ENCODE results near the gene RPL37.
"Not testable (repeated sequence)": the region's sequence is repeated elsewhere in the genome, so short reads cannot be mapped to it uniquely, and the experiment has no call there.

The RPL37 gene

GRCh38 chr5:40790947-40791593, 44.0 kb downstream of the RPL37 start:
- ChIA-PET POLR2A (no interaction called here), CTCF (interaction anchor here (0.9 kb wide), 1 partner anchor 35 kb away, joined by 3 read pairs; no protein-coding TSS in a partner anchor)
- no peak for TF ChIP-seq CTCF (IDR thresholded peaks at IDR 0.05; ENCODE audit: insufficient read depth, low read length, missing control alignments)
- no peak for DNase-seq (ENCODE audit: low read depth, low spot score)
- H3K4me3 ChIP-seq (ENCODE audit: low read depth, low read length) = no peak overlapping the region

DNA sequence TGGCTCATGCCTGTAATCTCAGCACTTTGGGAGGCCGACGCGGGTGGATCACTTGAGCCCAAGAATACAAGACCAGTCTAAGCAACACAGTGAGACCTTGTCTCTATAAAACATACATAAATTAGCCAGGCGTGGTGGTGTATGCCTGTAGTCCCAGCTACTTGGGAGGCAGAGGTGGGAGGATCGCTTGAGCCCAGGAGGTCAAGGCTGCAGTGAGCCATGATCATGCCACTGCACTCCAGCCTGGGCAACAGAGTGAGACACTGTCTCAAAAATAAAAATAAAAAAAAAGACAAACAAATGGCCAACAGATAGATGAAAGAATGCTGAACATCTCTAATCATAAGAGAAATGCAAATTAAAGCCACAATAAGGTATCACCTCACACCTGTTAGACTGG, 46.1 kb downstream of the RPL37 start:
- H3K4me3 ChIP-seq (ENCODE audit: low read depth, low read length); DNase-seq (ENCODE audit: low read depth, low spot score); POLR2A ChIA-PET: not testable (repeated sequence)
- CTCF ChIA-PET = interaction anchor here (1.4 to 1.8 kb wide), 2 partner anchors 11 to 16 kb away, joined by 5 read pairs; no protein-coding TSS in a partner anchor

DNA sequence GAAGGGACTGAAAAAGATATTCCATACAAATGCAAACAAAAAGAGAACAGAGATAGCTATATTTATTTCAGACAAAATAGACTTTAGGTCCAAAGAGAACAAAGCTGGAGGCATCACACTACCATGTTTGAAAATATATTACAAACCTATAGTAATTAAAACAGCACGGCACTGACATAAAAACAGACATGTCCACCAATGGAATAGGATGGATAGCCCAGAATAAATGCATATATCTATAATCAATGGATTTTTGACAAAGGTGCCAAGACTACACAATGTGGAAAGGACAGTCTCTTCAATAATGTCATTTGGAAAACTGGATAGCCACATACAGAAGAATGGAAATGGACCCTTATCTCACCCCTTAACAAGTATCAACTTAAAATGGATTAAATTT, 47.0 kb downstream of the RPL37 start:
- ChIA-PET CTCF (interaction anchor here (1.4 to 1.8 kb wide), 4 partner anchors 10 to 33 kb away, joined by 4 to 5 read pairs (median 4); no protein-coding TSS in a partner anchor), POLR2A (interaction anchor here (0.6 kb wide), 1 partner anchor 9 kb away, joined by 3 read pairs; no protein-coding TSS in a partner anchor)
- no peak for TF ChIP-seq CTCF (IDR thresholded peaks at IDR 0.05; ENCODE audit: insufficient read depth, low read length, missing control alignments)
- DNase-seq (ENCODE audit: low read depth, low spot score) = no peak
- no peak overlapping the region for H3K4me3 ChIP-seq (ENCODE audit: low read depth, low read length)

DNA sequence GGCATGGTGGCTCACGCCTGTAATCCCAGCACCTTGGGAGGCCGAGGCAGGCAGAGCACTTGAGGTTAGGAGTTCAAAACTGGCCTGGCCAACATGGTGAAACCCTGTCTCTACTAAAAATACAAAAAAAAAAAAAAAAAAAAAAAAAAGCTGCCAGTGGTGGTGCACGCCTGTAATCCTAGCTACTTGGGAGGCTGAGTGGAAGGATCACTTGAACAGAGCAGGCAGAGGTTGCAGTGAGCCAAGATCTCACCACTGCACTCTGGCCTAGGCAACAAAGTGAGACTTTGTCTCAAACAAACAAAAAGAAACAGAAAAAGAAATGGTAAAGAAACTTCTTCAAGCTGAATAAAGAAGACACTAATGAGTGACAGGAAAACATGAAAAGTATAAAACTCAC, 48.4 kb downstream of the RPL37 start:
- CTCF ChIA-PET = interaction anchor here (0.9 to 1.7 kb wide), 3 partner anchors 13 to 32 kb away, joined by 3 to 4 read pairs (median 4); no protein-coding TSS in a partner anchor
- H3K4me3 ChIP-seq (ENCODE audit: low read depth, low read length); DNase-seq (ENCODE audit: low read depth, low spot score); POLR2A ChIA-PET: not testable (repeated sequence)

DNA sequence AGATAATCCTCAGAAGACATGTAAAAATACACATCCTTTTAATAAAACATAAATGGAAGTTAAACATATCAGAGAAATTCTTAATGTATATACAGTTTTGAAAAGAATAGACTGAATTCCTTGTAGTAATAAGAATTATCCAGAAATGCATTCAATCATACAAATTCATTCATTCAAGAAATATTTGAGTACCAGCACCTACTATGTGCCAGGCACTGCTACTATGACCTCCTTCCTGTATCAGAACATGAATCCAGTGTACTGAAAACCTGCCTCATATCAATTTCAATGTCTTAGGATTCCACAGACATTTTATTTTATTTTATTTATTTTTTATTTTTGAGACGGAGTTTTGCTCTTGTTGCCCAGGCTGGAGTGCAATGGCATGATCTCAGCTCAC, 50.1 kb downstream of the RPL37 start:
- TF ChIP-seq CTCF (IDR thresholded peaks at IDR 0.05; ENCODE audit: insufficient read depth, low read length, missing control alignments) = no peak
- H3K4me3 ChIP-seq (ENCODE audit: low read depth, low read length) = no peak overlapping the region
- ChIA-PET CTCF (interaction anchor here (1.0 kb wide), 1 partner anchor 12 kb away, joined by 4 read pairs; the partner anchor contains the start of gene PRKAA1), POLR2A (no interaction called here)
- DNase-seq (ENCODE audit: low read depth, low spot score) = no peak

- H3K4me3 ChIP-seq (ENCODE audit: low read depth, low read length) = no peak overlapping the region
- TF ChIP-seq CTCF (IDR thresholded peaks at IDR 0.05; ENCODE audit: insufficient read depth, low read length, missing control alignments) = no peak
- DNase-seq (ENCODE audit: low read depth, low spot score) = no peak
- CTCF ChIA-PET = interaction anchor here (1.0 kb wide), 1 partner anchor 13 kb away, joined by 4 read pairs; the partner anchor contains the start of gene PRKAA1
- POLR2A ChIA-PET = no interaction called here
These were observed 50.9 kb downstream of the RPL37 start for GRCh38 chr5:40784027-40784653.

DNA sequence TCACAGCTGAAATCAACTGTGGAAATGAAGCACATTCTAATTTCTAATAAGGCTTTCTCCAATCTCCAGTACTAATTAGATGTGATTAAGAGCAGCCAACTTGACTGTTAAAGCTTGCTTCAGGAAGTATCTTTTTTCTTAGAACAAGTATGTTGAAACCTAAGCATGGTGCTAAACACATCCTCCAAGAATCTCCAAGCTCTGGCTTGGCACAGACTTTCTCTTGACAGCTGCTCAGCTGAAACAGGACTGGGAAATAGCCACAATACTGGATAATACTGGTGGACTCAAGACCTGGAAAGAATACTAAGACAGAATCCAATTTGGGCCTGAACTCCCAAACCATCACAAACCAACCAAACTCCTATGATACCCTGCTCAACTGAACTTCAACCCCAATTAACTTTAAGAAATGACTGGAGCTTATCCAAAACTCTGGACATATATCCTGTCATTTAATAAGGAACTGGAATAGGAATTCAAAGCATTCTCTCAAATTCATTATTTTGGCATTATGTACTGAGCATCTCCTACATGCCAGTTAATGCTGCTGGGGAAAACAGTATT, 53.1 kb downstream of the RPL37 start:
- H3K4me3 ChIP-seq (ENCODE audit: low read depth, low read length) = no peak overlapping the region
- ChIA-PET POLR2A (no interaction called here), CTCF (no interaction called here)
- TF ChIP-seq CTCF (IDR thresholded peaks at IDR 0.05; ENCODE audit: insufficient read depth, low read length, missing control alignments) = no peak
- DNase-seq (ENCODE audit: low read depth, low spot score) = no peak
